B cell (primary cell): ENCODE measurements around the gene ZNF618. TPM values are rescaled to one million over a fixed set of nuclear protein-coding genes. Genes with fewer than 3 reads are reported as not detected.

Experiments used
- ATAC-seq: fragments of 200-7000 bp; cut with Tn5 transposase; one replicate; pipeline ENCODE4 v1.10.0; 2021; ENCODE audit warnings: low read depth, mild to moderate bottlenecking, moderate number of reproducible peaks, moderate library complexity
- CTCF ChIA-PET: fragments of 350-600 bp; sonication (Branson Sonifier 250); formaldehyde crosslinking; loops from one replicate; lab custom pipeline; 2021; ENCODE audit warnings: antibody characterized with exemption, inconsistent platforms; lab: Charles Lee
- POLR2A ChIA-PET: fragments of 350-600 bp; sonication (Branson Sonifier 250); formaldehyde crosslinking; loops from one replicate; lab custom pipeline; 2021; ENCODE audit warnings: antibody characterized with exemption; lab: Charles Lee
- DNase-seq: peaks from one replicate; pipeline ENCODE4 v3.0.0; 2013
- H2AFZ ChIP-seq: 2 replicates; pipeline ENCODE4 v1.6.1; 2012; ENCODE audit warnings: mild to moderate bottlenecking, low read depth, low read length; ENCODE audit not compliant: insufficient read depth, poor library complexity, severe bottlenecking
- H3K27ac ChIP-seq, 2 donors: 1 replicate in 1 of 2; 2 replicates in 1 of 2; pipeline ENCODE4 v1.5.1; 2012 to 2013; ENCODE audit warnings: low read length in 2 of 2, mild to moderate bottlenecking in 2 of 2, moderate library complexity in 1 of 2
- H3K27me3 ChIP-seq, 4 experiments: fragments of 200-600 bp in 1 of 4; sonication (generic) in 1 of 4; replicated peaks in 1 of 4; 1 replicate in 2 of 4; 2 replicates in 2 of 4; pipeline versions ENCODE4 v1.6.1 to v1.7.0; 2013 to 2016; ENCODE audit warnings: low read length in 3 of 4, mild to moderate bottlenecking in 2 of 4, mixed read lengths in 1 of 4, moderate library complexity in 1 of 4; ENCODE audit not compliant: insufficient read depth in 4 of 4, control insufficient read depth in 3 of 4; ENCODE audit errors: control extremely low read depth in 1 of 4
- H3K36me3 ChIP-seq, 2 experiments: replicated peaks in 1 of 2; 1 replicate in 1 of 2; 2 replicates in 1 of 2; pipeline versions ENCODE4 v1.6.1 to v1.7.1; 2013; ENCODE audit warnings: low read length in 1 of 2; ENCODE audit not compliant: insufficient read depth in 2 of 2, control insufficient read depth in 1 of 2; ENCODE audit errors: control extremely low read depth in 1 of 2, extremely low read depth in 1 of 2
- H3K4me1 ChIP-seq, 2 donors: fragments of 200-600 bp in 1 of 2; sonication (generic) in 1 of 2; 1 replicate in 1 of 2; 2 replicates in 1 of 2; pipeline versions ENCODE4 v1.5.1 to v1.6.1; 2013 to 2017; ENCODE audit warnings: low read length in 2 of 2; ENCODE audit not compliant: control insufficient read depth in 2 of 2, insufficient read depth in 2 of 2
- H3K4me2 ChIP-seq: replicated peaks from 2 replicates; pipeline ENCODE3; 2012; ENCODE audit warnings: mild to moderate bottlenecking, low read depth, low read length; ENCODE audit not compliant: poor library complexity, severe bottlenecking
- H3K4me3 ChIP-seq, 5 experiments: fragments of 200-600 bp in 1 of 5; sonication (generic) in 1 of 5; 1 replicate in 3 of 5; 2 replicates in 2 of 5; pipeline versions ENCODE4 v1.5.1 to v1.7.0; 2011 to 2016; ENCODE audit warnings: low read length in 4 of 5, mild to moderate bottlenecking in 4 of 5, low read depth in 2 of 5, control low read depth in 1 of 5, moderate library complexity in 1 of 5; ENCODE audit not compliant: insufficient read depth in 1 of 5; ENCODE audit errors: control extremely low read depth in 1 of 5, extremely low read depth in 1 of 5
- H3K79me2 ChIP-seq: fragments of 200-600 bp; sonication (generic); one replicate; pipeline ENCODE4 v1.6.0; 2016; ENCODE audit warnings: low read length; ENCODE audit not compliant: control insufficient read depth, insufficient read depth
- H3K9ac ChIP-seq: fragments of 200-600 bp; sonication (generic); 2 replicates; pipeline ENCODE4 v1.6.1; 2017; ENCODE audit warnings: mild to moderate bottlenecking, low read length, moderate library complexity
- H3K9me3 ChIP-seq, 3 donors: one replicate each; pipeline versions ENCODE4 v1.6.1 to v1.7.1; 2013; ENCODE audit warnings: low read length in 2 of 3; ENCODE audit not compliant: control insufficient read depth in 2 of 3, insufficient read depth in 1 of 3; ENCODE audit errors: control extremely low read depth in 1 of 3
- H4K20me1 ChIP-seq: 2 replicates; pipeline ENCODE4 v1.6.0; 2012; ENCODE audit warnings: mild to moderate bottlenecking, low read length; ENCODE audit not compliant: insufficient read depth, control insufficient read depth, poor library complexity, severe bottlenecking
- H3K27ac Mint-ChIP-seq: one replicate; pipeline ENCODE4 v1.8.0; 2021; ENCODE audit warnings: mixed read lengths
- H3K27me3 Mint-ChIP-seq: one replicate; pipeline ENCODE4 v1.8.0; 2021; ENCODE audit warnings: mixed read lengths
- H3K4me1 Mint-ChIP-seq: one replicate; pipeline ENCODE4 v1.8.0; 2021; ENCODE audit warnings: mixed read lengths
- H3K4me3 Mint-ChIP-seq: one replicate; pipeline ENCODE4 v1.8.0; 2021; ENCODE audit warnings: mixed read lengths
- H3K9me3 Mint-ChIP-seq: one replicate; pipeline ENCODE4 v1.8.0; 2022; ENCODE audit warnings: mixed read lengths; ENCODE audit not compliant: insufficient read depth
- EZH2 ChIP-seq: IDR thresholded peaks from 2 replicates; pipeline ENCODE4 v1.6.1; 2012; ENCODE audit warnings: borderline replicate concordance, low read depth, mild to moderate bottlenecking, moderate library complexity, low read length; ENCODE audit not compliant: insufficient read depth, poor library complexity, severe bottlenecking
- WGBS: methylation state at CpG from one replicate; pipeline ENCODE4 v1.1.5; 2013; ENCODE audit warnings: missing lambda C conversion rate; ENCODE audit not compliant: insufficient coverage; 5-methylcytosine and 5-hydroxymethylcytosine counted together
- intact Hi-C: fragments of 100-400 bp; cut with micrococcal nuclease; formaldehyde crosslinking; loops from one replicate; pipeline ENCODE4 v1.10.0; 2022
- polyA plus RNA-seq: library from polyadenylated mRNA; depleted of rRNA; stranded (reverse); fragments of >200 nt; gene quantifications from 2 replicates; pipeline ENCODE4 v1.2.3, GENCODE V29; 2012
- total RNA-seq, 2 donors: library from RNA; stranded (reverse); fragments of 120-200 nt in 1 of 2; gene quantifications; 1 replicate in 1 of 2; 2 replicates in 1 of 2; pipeline versions ENCODE4 v1.2.3 to v1.2.4, GENCODE V29; 2013 to 2022
- TF ChIP-seq, protein P1 (sequence below): fragments of 200-600 bp; IDR thresholded peaks from one replicate; pipeline ENCODE4 v1.8.0; 2022; ENCODE audit warnings: antibody characterized with exemption, mild to moderate bottlenecking

Gene ZNF618
- total and polyA plus RNA-seq, 2 donors (not counting 1 experiment from before 2014, with no cell fraction given), result 1.4 to 2.5 TPM

DNA sequence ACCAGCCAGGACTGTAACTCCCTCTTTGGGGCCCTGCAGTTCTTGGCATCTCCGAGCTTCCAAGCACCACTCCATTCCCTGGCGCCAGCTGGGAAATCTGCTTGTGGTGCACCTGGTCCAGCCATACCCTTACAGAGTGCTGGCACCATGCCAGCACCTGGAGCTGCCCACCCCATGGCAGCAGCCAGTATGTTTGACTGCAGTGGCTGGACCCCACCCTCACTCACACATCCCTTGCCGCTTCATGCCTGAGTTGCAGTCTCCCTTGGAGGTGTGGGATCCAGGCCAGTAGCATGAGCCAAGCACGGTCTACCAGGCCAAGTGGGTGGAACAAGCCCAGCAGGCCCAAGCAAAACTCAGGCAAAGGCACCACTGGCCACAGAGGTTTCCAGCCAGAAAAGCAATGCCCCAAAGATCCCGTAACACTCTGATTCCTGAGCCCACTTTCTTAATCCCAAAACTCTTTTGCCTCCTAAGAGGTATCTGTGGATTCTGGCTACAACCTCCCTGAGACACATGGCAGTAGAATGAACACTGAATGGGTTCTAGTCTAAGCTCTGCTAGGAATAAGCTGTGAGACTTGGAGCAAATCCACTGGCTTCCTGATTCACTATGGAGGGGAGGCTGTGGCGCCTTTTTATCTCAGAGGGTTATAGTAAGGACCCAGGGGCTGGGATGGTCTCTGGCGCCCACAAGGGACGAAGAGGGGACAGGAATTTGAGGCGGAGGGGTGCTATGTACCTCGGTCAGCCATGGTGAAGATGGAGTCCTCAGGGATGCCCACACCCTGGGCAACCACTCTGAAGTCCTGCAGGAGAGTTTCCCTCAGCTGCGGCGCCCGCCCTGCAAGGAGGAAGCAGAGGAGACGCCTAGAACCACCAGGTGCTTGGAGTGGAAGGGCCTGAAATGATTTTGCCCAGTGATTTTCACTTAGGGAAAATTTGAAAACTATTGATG is 196.4 kb downstream of the ZNF618 start:
- Mint-ChIP-seq H3K4me3 (no peak overlapping the region), H3K9me3 (no peaks in the 10 kb centered on the region), H3K27me3 (peaks cover 19% of the 10 kb centered on the region), H3K27ac (no peak overlapping the region), H3K4me1 (no peaks in the 10 kb centered on the region)
- no peaks in the 10 kb centered on the region for H3K4me1 ChIP-seq
- ChIA-PET CTCF (interaction anchor here (1.2 to 3.3 kb wide), 2 partner anchors 9 to 10 kb away, joined by 3 to 10 read pairs; no protein-coding TSS in a partner anchor), POLR2A (no interaction called here)
- no peak overlapping the region for H3K9ac ChIP-seq
- no peak overlapping the region for H3K4me2 ChIP-seq
- ATAC-seq, result no peak
- intact Hi-C loops, result no loop called here
- H4K20me1 ChIP-seq, result no peaks in the 10 kb centered on the region
- peaks cover 0 to 2% (median 0%) of the 10 kb centered on the region in 4 experiments for H3K27me3 ChIP-seq
- no peak overlapping the region for H2AFZ ChIP-seq
- no peaks in the 10 kb centered on the region for H3K79me2 ChIP-seq
- 85% methylated on average over 14 of the region's 14 CpGs for WGBS
- H3K9me3 ChIP-seq, result peaks cover 0 to 11% (median 0%) of the 10 kb centered on the region in 3 donors
- no peak overlapping the region for H3K27ac ChIP-seq
- DNase-seq, result no peak
- no peak for TF ChIP-seq EZH2
- TF ChIP-seq, protein P1, sequence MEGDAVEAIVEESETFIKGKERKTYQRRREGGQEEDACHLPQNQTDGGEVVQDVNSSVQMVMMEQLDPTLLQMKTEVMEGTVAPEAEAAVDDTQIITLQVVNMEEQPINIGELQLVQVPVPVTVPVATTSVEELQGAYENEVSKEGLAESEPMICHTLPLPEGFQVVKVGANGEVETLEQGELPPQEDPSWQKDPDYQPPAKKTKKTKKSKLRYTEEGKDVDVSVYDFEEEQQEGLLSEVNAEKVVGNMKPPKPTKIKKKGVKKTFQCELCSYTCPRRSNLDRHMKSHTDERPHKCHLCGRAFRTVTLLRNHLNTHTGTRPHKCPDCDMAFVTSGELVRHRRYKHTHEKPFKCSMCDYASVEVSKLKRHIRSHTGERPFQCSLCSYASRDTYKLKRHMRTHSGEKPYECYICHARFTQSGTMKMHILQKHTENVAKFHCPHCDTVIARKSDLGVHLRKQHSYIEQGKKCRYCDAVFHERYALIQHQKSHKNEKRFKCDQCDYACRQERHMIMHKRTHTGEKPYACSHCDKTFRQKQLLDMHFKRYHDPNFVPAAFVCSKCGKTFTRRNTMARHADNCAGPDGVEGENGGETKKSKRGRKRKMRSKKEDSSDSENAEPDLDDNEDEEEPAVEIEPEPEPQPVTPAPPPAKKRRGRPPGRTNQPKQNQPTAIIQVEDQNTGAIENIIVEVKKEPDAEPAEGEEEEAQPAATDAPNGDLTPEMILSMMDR, result no peak
- no peaks in the 10 kb centered on the region for H3K36me3 ChIP-seq
- no peak overlapping the region for H3K4me3 ChIP-seq

DNA sequence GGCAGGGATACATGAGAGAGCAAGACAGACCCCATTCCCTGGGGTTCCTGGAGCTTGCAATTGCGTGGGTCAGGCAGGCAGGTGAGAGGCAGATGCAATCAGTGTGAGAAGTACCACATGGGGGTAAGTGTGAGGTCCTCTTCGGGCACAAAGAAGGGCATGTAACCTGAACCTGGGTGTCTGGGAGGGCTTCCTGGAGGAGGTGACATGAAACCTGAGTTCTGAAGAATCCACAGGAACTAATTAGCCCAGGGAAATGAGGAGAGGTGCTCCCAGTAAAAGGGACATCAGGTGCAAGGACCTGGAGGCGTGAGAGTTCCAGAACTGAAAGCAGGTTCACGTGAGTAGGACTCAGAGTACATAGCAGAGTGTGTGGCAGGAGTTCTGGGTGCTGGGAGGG is 199.5 kb downstream of the ZNF618 start:
- Mint-ChIP-seq H3K27me3 (peaks cover 23% of the 10 kb centered on the region), H3K4me1 (no peaks in the 10 kb centered on the region), H3K9me3 (no peaks in the 10 kb centered on the region), H3K4me3 (no peak overlapping the region), H3K27ac (no peak overlapping the region)
- no peak for DNase-seq
- intact Hi-C loops, result no loop called here
- Histone ChIP-seq H3K9ac (no peak overlapping the region), H3K79me2 (no peaks in the 10 kb centered on the region), H3K36me3 (no peaks in the 10 kb centered on the region), H3K27ac (no peak overlapping the region), H3K4me3 (no peak overlapping the region), H3K9me3 (peaks cover 0 to 11% (median 0%) of the 10 kb centered on the region in 3 donors), H3K27me3 (peaks cover 0 to 2% (median 0%) of the 10 kb centered on the region in 4 experiments), H4K20me1 (no peaks in the 10 kb centered on the region), H3K4me2 (no peak overlapping the region), H3K4me1 (no peaks in the 10 kb centered on the region), H2AFZ (no peak overlapping the region)
- TF ChIP-seq, protein P1, result no peak
- no peak for TF ChIP-seq EZH2
- no peak for ATAC-seq
- POLR2A ChIA-PET, result no interaction called here
- CTCF ChIA-PET, result interaction anchor here (2.0 kb wide), 1 partner anchor 9 kb away, joined by 7 read pairs; no protein-coding TSS in a partner anchor
- 51% methylated on average over 4 of the region's 4 CpGs for WGBS
